ENCODE results near the gene PHF21A. TPM values are rescaled to one million over a fixed set of nuclear protein-coding genes. Genes with fewer than 3 reads are reported as not detected.
A peak's percentile ranks its signal among the peaks of the same experiment; 100 is the strongest.

The PHF21A gene
- polyA plus RNA-seq, 1 experiment: 17.1 TPM

- TF ChIP-seq CTCF (IDR thresholded peaks at IDR 0.05; ENCODE audit: insufficient read depth, low read depth, low read length): no peak
- CTCF ChIA-PET: interaction anchor here (1.2 to 1.6 kb wide), 2 partner anchors 44 to 91 kb away, joined by 3 to 8 read pairs; no protein-coding TSS in a partner anchor
Observed at GRCh38 chr11:46009647-46010046, 111.6 kb downstream of the PHF21A start.

GRCh38 chr11:46006418-46007070 is 114.7 kb downstream of the PHF21A start:
- H3K27me3 ChIP-seq (ENCODE audit: control insufficient read depth, insufficient read depth, low read length): no peaks in the 10 kb centered on the region
- DNase-seq (ENCODE audit: low read depth): peak; percentile 31
- no peaks in the 10 kb centered on the region for H3K36me3 ChIP-seq (ENCODE audit: control insufficient read depth, insufficient read depth, low read length)
- CTCF ChIA-PET: interaction anchor here (0.5 to 4.2 kb wide), 20 partner anchors 9 to 164 kb away, joined by 3 to 68 read pairs (median 4); no protein-coding TSS in a partner anchor
- POLR2A ChIA-PET: no interaction called here
- peak; percentile 77 for TF ChIP-seq CTCF (IDR thresholded peaks at IDR 0.05; ENCODE audit: insufficient read depth, low read depth, low read length)
- no peak overlapping the region for H3K4me3 ChIP-seq (ENCODE audit: low read depth, low read length)

More at GRCh38 chr11:46009647-46010046, 111.6 kb downstream of the PHF21A start:
- no peak overlapping the region for H3K4me3 ChIP-seq (ENCODE audit: low read depth, low read length)
- POLR2A ChIA-PET: no interaction called here
- H3K27me3 ChIP-seq (ENCODE audit: control insufficient read depth, insufficient read depth, low read length): no peaks in the 10 kb centered on the region
- no peaks in the 10 kb centered on the region for H3K36me3 ChIP-seq (ENCODE audit: control insufficient read depth, insufficient read depth, low read length)
- DNase-seq (ENCODE audit: low read depth): no peak

GRCh38 chr11:46003572-46003971 is 117.7 kb downstream of the PHF21A start:
- H3K36me3 ChIP-seq (ENCODE audit: control insufficient read depth, insufficient read depth, low read length): no peaks in the 10 kb centered on the region
- no peak for DNase-seq (ENCODE audit: low read depth)
- CTCF ChIA-PET: interaction anchor here (0.9 to 6.6 kb wide), 4 partner anchors 10 to 129 kb away, joined by 3 to 53 read pairs (median 5); no protein-coding TSS in a partner anchor
- POLR2A ChIA-PET: no interaction called here
- H3K4me3 ChIP-seq (ENCODE audit: low read depth, low read length): no peak overlapping the region
- no peak for TF ChIP-seq CTCF (IDR thresholded peaks at IDR 0.05; ENCODE audit: insufficient read depth, low read depth, low read length)
- H3K27me3 ChIP-seq (ENCODE audit: control insufficient read depth, insufficient read depth, low read length): no peaks in the 10 kb centered on the region

GRCh38 chr11:46002189-46002588 is 119.1 kb downstream of the PHF21A start:
- no peaks in the 10 kb centered on the region for H3K36me3 ChIP-seq (ENCODE audit: control insufficient read depth, insufficient read depth, low read length)
- no peaks in the 10 kb centered on the region for H3K27me3 ChIP-seq (ENCODE audit: control insufficient read depth, insufficient read depth, low read length)
- CTCF ChIA-PET: interaction anchor here (0.7 to 6.6 kb wide), 4 partner anchors 9 to 274 kb away, joined by 3 to 53 read pairs (median 3); no protein-coding TSS in a partner anchor
- POLR2A ChIA-PET: interaction anchor here (0.6 to 1.0 kb wide), 2 partner anchors 66 to 145 kb away, joined by 3 to 4 read pairs; no protein-coding TSS in a partner anchor
- DNase-seq (ENCODE audit: low read depth): no peak
- TF ChIP-seq CTCF (IDR thresholded peaks at IDR 0.05; ENCODE audit: insufficient read depth, low read depth, low read length): no peak
- no peak overlapping the region for H3K4me3 ChIP-seq (ENCODE audit: low read depth, low read length)

GRCh38 chr11:46001448-46001914 is 119.8 kb downstream of the PHF21A start:
- H3K36me3 ChIP-seq (ENCODE audit: control insufficient read depth, insufficient read depth, low read length): no peaks in the 10 kb centered on the region
- TF ChIP-seq CTCF (IDR thresholded peaks at IDR 0.05; ENCODE audit: insufficient read depth, low read depth, low read length): no peak
- POLR2A ChIA-PET: interaction anchor here (0.6 to 1.0 kb wide), 3 partner anchors 65 to 1046 kb away, joined by 3 to 4 read pairs (median 3); no protein-coding TSS in a partner anchor
- H3K27me3 ChIP-seq (ENCODE audit: control insufficient read depth, insufficient read depth, low read length): no peaks in the 10 kb centered on the region
- peak; percentile 31 for DNase-seq (ENCODE audit: low read depth)
- H3K4me3 ChIP-seq (ENCODE audit: low read depth, low read length): no peak overlapping the region
- CTCF ChIA-PET: interaction anchor here (0.7 to 6.6 kb wide), 6 partner anchors 9 to 275 kb away, joined by 3 to 53 read pairs (median 3); no protein-coding TSS in a partner anchor

Data from BJ (cell line).